Pulmonary artery endothelial cell (primary cell): ENCODE results near the gene RGCC. TPM values are rescaled to one million over a fixed set of nuclear protein-coding genes. Genes with fewer than 3 reads are reported as not detected.
"Not testable (repeated sequence)": the region's sequence is repeated elsewhere in the genome, so short reads cannot be mapped to it uniquely, and the experiment has no call there.

Experiments
- DNase-seq: peaks from one replicate; pipeline ENCODE4 v3.0.0-alpha.2; 2011; ENCODE audit warnings: low read depth, low spot score
- total RNA-seq: library from RNA; depleted of rRNA; stranded (reverse); fragments of >200 nt; gene quantifications from 2 replicates; pipeline ENCODE4 v1.2.3, GENCODE V29; 2014

The RGCC gene
- 21.7 and 40.4 TPM in 2 replicates for total RNA-seq

DNA sequence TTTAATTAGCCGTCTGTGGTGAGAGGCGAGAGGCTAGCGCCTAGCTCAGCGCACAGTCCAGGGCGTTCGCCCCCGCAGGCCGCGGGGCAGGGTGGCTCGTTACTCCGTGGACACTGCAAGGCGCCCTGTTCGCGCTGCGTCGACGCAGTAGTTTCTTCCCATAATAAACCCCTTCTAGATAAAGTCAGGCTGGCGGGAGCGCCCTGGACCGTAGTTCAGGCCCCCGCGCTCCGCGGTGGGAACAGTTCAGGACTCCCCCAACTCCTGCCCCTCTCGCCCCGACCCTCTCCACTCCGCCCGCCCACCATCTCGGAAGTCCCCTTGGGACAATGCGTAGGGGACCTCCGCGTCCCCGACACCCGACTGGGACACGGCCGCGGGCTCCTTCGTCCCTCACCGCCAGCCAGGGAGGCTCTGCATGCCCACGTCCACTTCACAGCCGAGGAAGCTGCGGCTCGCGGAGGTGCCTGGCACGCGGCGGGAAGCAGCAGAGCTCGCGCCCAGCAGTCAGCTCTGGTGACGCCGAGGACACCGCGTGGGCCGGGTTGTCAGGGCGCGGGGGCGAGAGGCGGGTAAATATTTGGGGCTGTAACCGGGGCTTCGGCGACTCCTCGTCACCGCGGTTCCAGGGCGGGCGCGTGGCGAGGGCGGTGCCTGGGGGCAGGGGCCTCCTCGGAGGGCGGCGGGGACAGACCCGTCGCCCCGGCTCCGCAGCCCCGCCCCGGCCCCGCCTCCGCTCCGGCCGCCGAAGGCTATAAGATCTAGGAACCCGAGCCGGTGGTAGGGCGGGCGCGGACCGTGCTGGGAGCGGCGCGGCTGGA, at the start of gene RGCC:
RGCC (plus strand) TSS at position 783 of the 821 bp plus-strand sequence. CDS start 158 bp downstream, outside the sequence.
- DNase-seq = peak; percentile 20

- DNase-seq = no peak
Measured at GRCh38 chr13:41408121-41408520, 49.2 kb upstream of the RGCC start.

GRCh38 chr13:41408746-41409145, 48.6 kb upstream of the RGCC start:
- no peak for DNase-seq

DNA sequence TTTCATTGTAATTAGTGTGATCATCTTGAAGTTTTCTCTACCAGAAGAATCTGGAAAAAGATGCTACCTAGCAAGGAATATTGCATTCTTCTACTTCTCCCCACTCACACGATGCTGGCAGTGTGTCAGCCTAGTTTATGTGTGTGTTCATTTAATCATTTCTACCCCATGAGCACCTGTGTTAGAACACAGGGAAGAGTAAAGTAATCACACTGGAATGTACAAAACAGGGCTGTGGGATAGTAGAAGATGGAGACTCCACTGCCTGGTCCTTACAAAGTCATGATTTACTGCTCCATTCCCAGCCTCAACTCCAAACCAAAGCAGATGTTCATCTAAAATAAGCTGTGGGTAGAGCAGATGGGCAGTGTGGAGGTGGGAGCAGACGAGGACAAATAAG, 47.7 kb upstream of the RGCC start:
- no peak for DNase-seq

DNA sequence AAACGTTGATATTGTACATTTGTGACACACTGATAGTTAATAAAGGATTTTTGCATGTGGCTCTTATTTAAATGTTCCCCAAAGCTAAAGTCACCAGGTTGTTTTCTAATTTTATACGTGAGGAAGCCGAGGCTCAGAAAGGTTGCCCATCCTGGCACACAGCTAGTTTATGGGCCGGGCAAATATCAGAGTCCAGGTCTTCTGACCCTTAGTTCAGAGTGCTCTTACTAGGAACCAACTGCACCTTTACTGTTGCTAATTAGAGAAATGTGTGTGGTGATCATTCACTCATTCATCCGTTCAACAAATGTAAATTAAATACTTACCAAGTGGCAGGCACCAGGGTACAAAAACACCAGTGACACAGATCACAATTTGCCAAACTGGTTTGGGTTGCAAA, 46.3 kb upstream of the RGCC start:
- DNase-seq = no peak

GRCh38 chr13:41411522-41411921, 45.8 kb upstream of the RGCC start:
- DNase-seq = no peak

- no peak for DNase-seq
Measured at GRCh38 chr13:41413872-41414271, 43.5 kb upstream of the RGCC start.

- no peak for DNase-seq
Measured at GRCh38 chr13:41416276-41416675, 41.1 kb upstream of the RGCC start.

- peak; percentile 59 for DNase-seq
Measured at GRCh38 chr13:41418027-41418426, 39.3 kb upstream of the RGCC start.

GRCh38 chr13:41418731-41419130, 38.6 kb upstream of the RGCC start:
- no peak for DNase-seq

- no peak for DNase-seq
Measured at GRCh38 chr13:41419206-41419605, 38.1 kb upstream of the RGCC start.

DNA sequence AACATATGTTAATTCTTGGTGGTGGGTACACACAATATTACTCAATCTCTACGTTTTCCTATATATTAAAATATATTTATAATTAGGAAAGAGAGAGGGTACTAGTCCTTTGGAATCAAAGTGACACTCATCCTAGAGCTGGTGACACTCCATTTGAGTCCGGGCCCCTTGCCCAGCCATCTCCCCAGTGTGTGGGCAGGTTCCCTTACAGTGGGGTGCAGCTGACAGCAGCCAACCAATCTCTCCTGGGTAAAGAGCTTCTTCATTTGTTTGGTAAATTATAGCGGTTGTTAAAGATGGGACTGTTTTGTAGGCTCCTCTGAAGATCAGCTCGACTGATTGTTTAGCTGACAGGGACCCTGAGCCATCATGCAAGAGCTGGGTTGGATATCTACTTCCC, 37.2 kb upstream of the RGCC start:
- no peak for DNase-seq

- not testable (repeated sequence) for DNase-seq
Measured at GRCh38 chr13:41421330-41421729, 36.0 kb upstream of the RGCC start.

DNA sequence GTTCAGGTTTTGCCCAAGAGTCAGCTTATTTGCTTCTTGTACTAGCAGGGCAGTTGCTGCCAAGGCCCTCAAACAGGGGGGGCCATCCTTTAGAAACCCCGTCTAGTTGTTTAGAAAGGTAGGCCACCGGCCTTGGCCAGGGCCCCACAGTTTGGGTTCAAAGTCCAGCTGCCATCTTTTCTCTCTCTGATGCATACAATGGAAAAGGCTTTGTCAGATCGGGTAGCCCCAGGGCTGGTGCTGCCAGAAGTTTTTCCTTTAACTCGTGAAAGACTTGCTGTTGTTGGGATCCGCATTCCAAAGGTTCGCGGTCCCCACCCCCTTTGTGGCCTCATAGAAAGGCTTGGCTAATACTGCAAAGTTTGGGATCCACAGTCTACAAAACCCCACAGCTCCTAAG, 35.4 kb upstream of the RGCC start:
- DNase-seq = not testable (repeated sequence)

DNA sequence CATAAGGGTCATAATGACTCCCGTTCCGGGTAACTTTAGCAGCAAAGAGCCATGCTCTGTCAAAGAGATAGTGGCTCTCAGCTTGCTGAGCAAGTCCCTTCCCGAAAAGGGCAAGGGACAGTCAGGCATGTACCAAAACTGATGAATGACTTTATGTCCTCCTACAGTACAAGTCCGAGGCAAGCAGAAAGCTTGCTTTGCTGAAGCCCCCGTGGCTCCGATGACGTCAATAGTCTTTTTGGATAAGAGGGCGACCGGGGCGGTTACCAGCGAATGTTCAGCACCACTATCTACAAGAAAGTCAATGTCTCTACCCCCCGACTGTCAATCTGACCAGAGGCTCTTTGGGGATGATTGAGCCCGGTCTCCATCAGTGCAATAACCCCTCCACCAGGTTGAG, 34.1 kb upstream of the RGCC start:
- DNase-seq = not testable (repeated sequence)

DNA sequence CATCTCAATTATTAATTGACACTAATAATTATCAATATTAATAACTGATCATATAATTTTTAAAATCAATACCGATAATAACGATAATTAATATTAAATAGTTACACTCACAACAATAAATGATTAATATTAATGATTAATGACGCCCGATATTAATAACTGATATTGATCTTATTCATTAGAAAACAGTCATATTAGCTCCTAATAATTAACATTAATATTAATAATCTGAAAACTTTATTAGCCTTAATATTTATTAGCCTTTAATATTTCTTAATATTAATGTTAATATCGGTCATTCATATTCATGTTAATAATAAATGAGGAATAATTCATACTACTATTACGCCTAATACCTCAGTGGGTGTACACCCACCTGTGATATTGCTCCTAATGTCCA, 32.7 kb upstream of the RGCC start:
- not testable (repeated sequence) for DNase-seq

DNA sequence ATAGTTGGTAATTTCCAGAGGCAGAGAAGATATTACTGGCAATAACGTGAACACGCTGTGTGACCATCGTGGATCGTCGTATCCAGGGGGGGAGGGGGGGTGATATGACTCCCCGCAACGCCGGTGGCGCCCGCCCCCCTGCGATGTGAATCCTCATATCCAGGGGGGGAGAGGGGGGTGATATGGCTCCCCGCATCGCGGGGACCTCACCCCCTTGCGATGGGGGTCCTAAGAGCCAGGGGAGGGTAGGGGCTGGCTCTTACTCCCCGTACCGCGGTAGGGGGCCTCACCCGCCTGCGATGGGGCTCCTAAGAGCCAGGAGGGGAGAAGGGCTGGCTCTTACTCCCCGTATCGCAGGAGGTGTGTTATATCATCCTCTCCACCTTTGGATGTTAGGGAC, 31.3 kb upstream of the RGCC start:
- no peak for DNase-seq

DNA sequence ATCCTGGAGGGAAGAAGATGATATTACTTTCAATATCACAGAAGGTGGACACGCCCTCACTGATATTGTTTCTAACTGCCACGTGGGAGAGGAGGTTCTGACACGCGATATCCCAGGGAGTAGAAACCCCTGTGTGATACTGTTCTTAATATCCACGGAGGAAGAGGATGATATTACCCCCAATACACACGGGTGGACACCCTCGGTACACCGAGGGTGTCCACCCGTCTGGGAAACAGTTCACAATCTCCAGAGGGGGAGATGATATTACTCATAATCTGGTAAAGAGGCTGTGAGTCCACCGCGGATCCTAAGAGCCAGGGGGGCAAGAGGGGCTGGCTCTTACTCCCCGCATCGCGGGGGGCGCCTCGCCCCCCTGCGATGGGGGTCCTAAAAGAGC, 29.7 kb upstream of the RGCC start:
- DNase-seq = no peak

DNA sequence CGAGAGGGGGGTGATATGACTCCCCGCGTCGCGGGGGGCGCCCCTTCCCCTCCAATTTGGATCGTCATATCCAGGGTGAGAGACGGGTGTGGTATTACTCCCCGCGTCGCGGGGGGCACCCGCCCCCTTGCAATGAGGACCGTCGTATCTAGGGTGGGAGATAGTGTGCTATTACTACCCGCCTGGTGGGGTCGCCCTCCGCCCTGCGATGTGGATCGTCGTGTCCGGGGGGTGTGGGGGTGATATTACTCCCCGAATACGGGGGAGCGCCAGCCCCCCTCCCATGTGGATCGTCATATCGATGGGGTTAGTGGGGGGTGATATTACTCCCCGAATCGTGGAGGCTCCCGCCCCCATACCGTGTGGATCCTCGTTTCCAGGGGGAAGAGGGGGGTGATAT, 29.2 kb upstream of the RGCC start:
- no peak for DNase-seq

- DNase-seq = not testable (repeated sequence)
Measured at GRCh38 chr13:41434030-41434429, 23.3 kb upstream of the RGCC start.

DNA sequence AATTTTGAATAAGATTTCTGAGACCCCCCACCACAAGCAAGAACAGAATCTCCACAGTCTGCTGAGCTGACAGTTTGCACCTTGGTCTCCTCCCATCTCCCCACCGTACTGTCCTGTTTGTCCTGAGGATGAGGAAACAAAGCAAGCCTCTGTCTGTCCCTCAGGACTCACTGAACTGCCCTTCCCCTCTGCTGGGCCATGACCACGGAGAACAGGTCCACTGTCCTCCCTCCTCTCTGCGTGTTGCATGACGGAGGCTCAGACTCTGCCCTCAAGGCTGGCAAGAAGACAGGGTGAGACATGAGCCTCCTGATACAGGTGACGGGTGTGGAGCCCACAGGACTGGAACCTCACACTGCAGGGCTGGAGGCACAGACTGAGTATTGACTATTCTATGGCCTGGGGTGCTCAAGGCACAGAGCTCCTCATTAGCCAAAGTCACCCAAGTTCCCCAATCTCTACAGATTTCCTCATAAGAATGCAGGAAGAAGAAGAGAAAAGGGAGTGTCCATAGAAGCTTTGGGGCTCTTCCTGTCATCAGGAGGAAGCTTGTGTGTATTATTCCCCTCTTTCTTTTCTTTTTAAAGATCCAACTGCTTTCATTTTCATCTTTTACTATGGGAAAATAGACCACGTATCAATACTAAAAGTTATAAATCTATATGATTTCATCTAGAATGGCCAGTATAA, 22.4 kb upstream of the RGCC start:
- no peak for DNase-seq

DNA sequence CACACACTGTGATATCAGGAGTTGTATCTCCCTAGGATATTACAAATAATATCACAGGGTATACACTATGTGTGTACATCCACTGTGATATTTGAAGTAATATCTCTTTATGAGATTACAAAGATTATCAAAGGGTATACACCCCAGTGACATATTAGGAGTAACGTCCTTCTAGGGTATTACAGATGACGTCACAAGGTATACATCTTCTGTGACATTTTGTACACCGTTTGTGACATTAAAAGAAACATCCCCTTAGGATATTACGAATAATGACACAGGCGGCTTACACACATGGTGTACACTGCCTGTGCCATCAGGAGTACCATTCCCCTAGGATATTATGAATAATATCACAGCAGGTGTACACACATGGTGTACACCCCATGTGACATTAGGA, 13.4 kb upstream of the RGCC start:
- DNase-seq = no peak

DNA sequence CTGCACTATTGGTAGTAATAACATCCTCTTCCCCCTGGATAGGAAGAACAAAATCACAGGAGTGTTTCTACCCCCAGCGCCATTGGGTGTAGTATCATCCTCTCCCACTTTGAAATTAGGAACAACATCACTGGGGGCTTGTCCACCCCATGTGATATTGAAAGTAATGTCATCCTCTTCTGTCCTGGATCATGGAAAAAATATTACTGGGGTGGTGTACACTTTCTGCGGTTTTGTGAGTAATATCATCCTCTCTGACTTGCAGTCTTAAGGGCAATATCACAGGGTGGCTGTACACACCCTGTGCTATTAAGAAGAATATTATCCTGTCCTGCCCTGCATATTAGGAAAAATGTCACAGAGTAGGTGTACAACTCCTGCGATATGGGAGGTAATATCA, 4.9 kb upstream of the RGCC start:
- DNase-seq = no peak
